Measurements from ENCODE around the gene CHKA. TPM values are rescaled to one million over a fixed set of nuclear protein-coding genes. Genes with fewer than 3 reads are reported as not detected.

Gene CHKA
- total RNA-seq, 4 donors from 2014 or later: 1.1 to 13.0 (median 4.2) TPM

- no peak overlapping the region for H3K27ac ChIP-seq
- TF ChIP-seq POLR2A (IDR thresholded peaks at IDR 0.05): no peak
- TF ChIP-seq CTCF (IDR thresholded peaks at IDR 0.05): no peak
- WGBS, 2 donors: 40 to 57% methylated on average over 1 of the region's 3 CpGs
- DNase-seq: no peak
- peaks cover 0 to 75% (median 0%) of the 10 kb centered on the region in 3 donors for H3K36me3 ChIP-seq
- H3K4me1 ChIP-seq: no peaks in the 10 kb centered on the region
- intact Hi-C loops (cut with DNase I): no loop called here
- H3K4me3 ChIP-seq: no peak overlapping the region
- H3K27me3 ChIP-seq: no peaks in the 10 kb centered on the region
- no peaks in the 10 kb centered on the region for H3K9me3 ChIP-seq
Measured at GRCh38 chr11:68071281-68072048, 49.7 kb downstream of the CHKA start.

- intact Hi-C loops (cut with DNase I): no loop called here
- no peak overlapping the region for H3K27ac ChIP-seq
- 93 to 94% methylated on average over 5 of the region's 5 CpGs for WGBS, 2 donors
- no peaks in the 10 kb centered on the region for H3K27me3 ChIP-seq
- no peak for TF ChIP-seq POLR2A (IDR thresholded peaks at IDR 0.05)
- no peak for TF ChIP-seq CTCF (IDR thresholded peaks at IDR 0.05)
- no peaks in the 10 kb centered on the region for H3K4me1 ChIP-seq
- H3K9me3 ChIP-seq: no peaks in the 10 kb centered on the region
- no peak overlapping the region for H3K4me3 ChIP-seq
- no peak for DNase-seq
- H3K36me3 ChIP-seq: peaks cover 0 to 94% (median 0%) of the 10 kb centered on the region in 3 donors
Measured at GRCh38 chr11:68067991-68068390, 53.2 kb downstream of the CHKA start.

GRCh38 chr11:68066742-68067141 is 54.4 kb downstream of the CHKA start:
- TF ChIP-seq CTCF (IDR thresholded peaks at IDR 0.05): no peak
- no peak for TF ChIP-seq POLR2A (IDR thresholded peaks at IDR 0.05)
- Histone ChIP-seq H3K9me3 (no peaks in the 10 kb centered on the region), H3K4me3 (no peak overlapping the region), H3K27ac (no peak overlapping the region), H3K4me1 (no peaks in the 10 kb centered on the region), H3K27me3 (no peaks in the 10 kb centered on the region), H3K36me3 (peaks cover 0 to 97% (median 0%) of the 10 kb centered on the region in 3 donors)
- DNase-seq: no peak
- WGBS, 2 donors: 75 to 94% methylated on average over 2 of the region's 3 CpGs
- intact Hi-C loops (cut with DNase I): no loop called here

GRCh38 chr11:68065841-68066240 is 55.3 kb downstream of the CHKA start:
- no peak for DNase-seq
- intact Hi-C loops (cut with DNase I): no loop called here
- Histone ChIP-seq H3K4me3 (no peak overlapping the region), H3K27ac (no peak overlapping the region), H3K36me3 (peaks cover 0 to 97% (median 0%) of the 10 kb centered on the region in 3 donors), H3K9me3 (no peaks in the 10 kb centered on the region), H3K4me1 (no peaks in the 10 kb centered on the region), H3K27me3 (no peaks in the 10 kb centered on the region)
- TF ChIP-seq CTCF (IDR thresholded peaks at IDR 0.05) (no peak), POLR2A (IDR thresholded peaks at IDR 0.05) (no peak)
- 89 to 96% methylated on average over 5 of the region's 5 CpGs for WGBS, 2 donors

GRCh38 chr11:68064926-68065325 is 56.3 kb downstream of the CHKA start:
- intact Hi-C loops (cut with DNase I): no loop called here
- Histone ChIP-seq H3K36me3 (peaks cover 0 to 95% (median 0%) of the 10 kb centered on the region in 3 donors), H3K4me1 (no peaks in the 10 kb centered on the region), H3K27ac (no peak overlapping the region), H3K9me3 (no peaks in the 10 kb centered on the region), H3K27me3 (no peaks in the 10 kb centered on the region), H3K4me3 (no peak overlapping the region)
- TF ChIP-seq POLR2A (IDR thresholded peaks at IDR 0.05) (no peak), CTCF (IDR thresholded peaks at IDR 0.05) (no peak)
- no peak for DNase-seq
- WGBS, 2 donors: 81 to 89% methylated on average over 1 to 2 of the region's 2 CpGs
